SW 1271 (cell line): ENCODE measurements around the gene GTF3C1.

ENCODE experiments used
- DNase-seq, 2 experiments: peaks; one replicate each; lab custom pipeline; 2025; lab: John Stamatoyannopoulos, UW

The GTF3C1 gene

DNA sequence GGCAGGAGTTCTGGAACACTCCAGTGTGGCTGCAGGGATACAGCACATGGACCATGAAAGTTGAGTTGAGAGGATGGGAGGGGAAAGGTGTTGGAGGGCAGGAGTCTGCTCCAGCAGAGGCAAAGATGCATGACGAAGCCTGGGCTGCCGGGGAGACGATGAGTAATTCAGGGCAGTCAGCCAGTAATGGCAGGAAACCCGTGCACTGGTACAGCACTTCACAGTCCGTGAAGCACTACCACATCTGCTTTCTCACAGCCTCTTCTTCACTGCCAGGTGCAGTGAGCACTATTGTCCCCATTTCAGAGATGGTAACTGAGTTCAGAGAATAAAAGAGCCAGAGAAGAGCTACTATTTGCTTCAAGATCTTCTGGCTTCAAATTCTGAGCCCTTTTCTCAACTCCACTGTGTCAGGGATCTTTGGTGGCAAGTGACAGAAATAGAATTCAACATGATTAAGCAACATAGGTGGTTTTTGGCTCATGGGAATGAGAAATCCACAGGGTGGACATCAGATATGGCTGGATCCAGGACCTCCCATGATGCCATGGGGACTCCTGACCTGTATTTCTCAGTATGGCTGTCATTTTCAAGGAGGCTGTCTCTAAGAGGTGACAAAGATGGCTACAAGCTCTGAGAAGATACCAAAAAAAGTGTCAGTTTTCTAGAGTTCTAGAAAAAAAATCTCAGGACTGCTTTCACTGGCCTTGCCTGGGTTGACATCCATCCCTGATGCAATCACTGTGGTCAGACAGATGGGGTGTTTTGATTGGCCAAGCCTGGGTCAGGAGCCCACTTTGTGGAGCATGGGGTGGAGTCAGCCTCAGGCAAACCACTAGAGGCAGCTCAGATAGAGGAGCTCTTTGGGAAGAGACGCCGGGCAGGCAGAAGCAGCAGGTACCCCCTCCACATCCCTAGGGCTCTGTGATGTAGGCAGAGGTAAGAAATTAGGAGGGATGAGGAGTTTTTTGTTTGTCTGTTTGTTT is 123.0 kb downstream of the GTF3C1 start:
- DNase-seq: peak in 1 of 2 experiments; percentile 60

DNA sequence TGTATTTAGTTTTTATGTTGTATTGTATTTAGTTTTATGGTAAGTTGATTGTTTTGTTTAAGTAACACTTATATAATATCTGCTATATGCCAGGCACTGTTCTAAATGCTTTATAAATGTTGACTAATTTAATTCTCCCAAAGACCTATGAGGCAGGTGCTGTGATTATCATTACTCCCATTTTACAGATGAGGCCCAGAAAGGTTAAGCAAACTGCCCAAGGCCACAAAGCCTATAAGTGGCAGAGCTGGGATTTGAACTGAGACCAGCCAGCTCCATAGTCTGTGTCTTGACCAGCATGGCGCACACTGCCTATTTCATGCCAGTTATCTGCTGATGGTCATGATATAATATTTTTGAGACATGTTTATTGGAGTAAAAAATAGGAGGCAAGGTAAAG is 123.8 kb downstream of the GTF3C1 start:
- DNase-seq: no peak

DNA sequence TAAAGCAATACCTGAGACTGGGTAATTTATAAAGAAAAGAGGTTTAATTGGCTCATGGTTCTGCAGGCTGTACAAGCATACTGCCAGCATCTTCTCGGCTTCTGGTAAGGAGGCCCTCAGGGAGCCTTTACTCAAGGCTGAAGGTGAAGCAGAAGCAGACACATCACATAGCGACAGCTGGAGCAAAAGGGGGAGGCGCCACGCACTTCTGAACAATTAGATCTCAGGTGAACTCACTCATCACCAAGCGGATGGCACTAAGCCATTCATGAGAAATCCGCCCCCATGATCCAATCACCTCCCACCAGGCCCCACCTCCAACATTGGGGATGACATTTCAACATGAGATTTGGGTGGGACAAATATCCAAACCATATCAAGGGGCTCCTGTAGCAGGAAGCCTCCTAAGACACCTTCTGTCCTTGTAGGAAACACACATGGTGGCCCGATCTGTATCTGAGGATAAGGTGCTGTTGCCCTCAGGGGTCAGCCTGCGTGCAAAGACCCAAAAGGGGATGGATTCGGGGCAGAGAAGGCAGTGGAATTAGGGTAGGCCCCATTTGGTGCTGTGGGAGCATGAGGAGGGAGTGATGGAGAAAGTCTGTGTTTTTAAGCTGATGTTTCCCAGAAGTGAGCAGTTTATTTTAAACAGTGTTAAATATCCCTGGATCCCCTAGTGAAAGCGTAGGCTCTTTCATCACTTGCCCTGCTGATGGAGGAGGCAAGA is 124.8 kb downstream of the GTF3C1 start:
- no peak for DNase-seq

DNA sequence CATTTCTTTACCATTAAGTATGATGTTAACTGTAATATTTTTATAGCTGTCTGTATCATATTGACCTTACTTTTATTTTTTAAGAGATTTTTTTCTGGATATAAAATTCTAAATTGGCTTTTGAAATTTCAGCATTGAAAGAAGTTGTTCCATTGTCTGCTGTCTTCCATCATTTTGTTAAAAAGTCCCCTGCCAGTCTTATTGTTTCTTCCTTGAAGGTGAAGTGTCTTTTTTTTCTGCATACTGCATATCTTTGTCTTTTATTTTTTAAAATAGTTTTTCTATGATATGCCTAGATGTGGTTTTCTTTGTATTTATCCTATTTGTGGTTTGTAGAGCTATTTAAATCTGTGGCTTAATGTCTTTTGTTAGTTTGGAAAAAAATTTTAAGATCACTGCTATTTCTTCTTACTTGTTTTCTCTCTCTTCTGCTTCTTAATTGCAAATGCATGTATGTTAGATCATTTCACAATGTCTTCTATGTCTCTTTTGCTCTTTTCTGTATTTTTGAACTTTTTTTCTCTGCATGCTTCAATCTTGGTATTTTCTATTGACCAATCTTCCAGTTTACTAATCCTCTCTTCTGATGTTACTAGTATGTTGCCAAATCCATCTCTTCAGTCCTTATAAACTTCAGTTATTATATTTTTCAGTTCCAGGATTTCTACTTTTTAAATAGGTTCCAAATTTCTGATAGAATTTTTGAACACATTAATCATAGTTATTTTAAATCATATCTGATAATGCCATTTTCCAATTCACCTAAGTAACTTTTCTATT is 127.6 kb downstream of the GTF3C1 start:
- no peak for DNase-seq

DNA sequence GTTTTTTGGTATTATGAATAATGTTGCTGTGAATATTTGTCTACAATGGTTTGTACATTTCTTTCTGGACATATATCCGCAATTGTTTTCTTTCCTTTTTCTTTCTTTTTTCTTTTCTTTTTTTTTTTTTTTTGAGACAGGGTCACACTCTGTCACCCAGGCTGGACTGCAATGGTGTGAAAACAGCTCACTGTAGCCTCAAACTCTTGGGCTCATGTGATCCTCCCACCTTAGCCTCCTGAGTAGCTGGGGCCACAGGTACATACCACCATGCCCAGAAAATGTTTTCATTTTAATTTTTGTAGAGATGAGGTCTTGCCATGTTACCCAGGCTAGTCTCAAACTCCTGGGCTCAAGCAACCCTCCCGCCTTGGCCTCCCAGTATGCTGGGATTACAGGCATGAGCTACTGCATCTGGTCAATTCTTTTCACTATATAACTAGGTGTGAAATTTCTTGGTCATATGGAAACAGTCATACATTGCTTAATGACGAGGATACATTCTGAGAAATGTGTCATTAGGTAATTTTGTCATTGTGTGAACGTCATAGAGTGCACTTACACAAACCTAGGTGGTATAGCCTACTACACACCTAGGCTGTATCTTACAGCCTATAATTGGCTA is 132.6 kb downstream of the GTF3C1 start:
- no peak for DNase-seq

DNA sequence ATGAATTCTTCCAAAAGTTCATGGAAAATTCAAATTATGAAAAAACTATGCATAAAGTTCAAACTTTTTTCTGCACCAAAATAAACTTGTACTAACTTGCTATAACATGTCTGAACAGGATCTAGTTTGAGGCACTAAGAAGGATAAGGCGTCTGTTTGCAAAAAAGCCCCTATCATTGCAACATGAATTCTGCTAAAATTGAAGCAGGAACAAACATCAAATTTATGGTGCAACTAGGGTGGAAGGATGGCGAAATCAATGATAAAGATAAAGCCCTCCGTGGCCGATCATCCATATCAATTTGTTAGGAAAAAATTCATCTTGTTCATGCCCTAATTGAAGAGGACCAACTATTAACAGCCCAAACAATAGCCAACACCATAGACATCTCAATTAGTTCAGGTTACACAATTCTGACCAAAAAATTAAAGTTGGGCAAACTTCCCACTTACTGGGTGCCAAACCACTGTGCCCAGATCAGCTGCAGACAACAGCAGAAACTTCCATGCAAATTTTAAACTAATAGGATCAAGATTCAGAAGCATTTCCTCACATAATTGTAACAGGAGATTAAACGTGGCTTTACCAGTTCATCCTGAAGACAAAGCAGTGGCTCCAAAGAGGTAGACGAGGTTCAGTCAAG is 134.8 kb downstream of the GTF3C1 start:
- no peak for DNase-seq

DNA sequence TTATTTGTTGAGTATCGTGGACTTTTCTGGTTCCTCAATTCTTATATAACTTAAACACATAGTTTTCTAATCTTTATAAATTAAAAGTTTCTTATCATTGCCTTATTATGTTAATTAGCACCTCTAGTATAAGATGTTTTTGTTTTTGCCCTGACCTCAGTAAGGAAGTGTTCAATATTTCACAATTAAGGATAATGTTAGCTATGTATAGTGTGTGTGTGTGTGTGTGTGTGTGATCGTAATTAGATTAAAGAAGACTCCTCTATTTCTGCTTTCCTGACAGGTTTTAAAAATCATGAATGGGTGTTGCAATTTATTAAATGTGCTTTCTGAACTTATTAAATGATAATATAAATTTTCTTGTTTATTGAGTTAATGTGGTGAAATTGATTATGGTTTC is 135.8 kb downstream of the GTF3C1 start:
- no peak for DNase-seq

DNA sequence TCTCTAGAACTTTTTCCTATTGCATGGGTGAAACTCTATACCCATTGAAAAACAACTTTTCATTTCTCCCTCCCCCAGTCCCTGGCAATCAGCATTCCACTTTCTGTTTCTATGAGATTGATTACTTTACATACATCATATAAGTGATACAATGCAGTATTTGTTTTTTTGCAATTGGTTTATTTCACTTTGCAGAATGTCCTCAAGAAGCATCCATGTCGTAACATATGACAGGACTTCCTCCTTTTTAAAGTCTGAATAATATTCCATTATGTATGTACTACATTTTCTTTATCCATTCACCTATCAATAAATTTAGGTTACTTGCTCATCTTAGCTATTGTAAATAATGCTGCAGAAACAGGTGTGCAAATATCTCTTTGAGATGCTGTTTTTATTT is 139.0 kb downstream of the GTF3C1 start:
- no peak for DNase-seq
